K562 (cell line): Measurements from ENCODE around the gene ZMYND8. TPM values are rescaled to one million over a fixed set of nuclear protein-coding genes. Genes with fewer than 3 reads are reported as not detected.

Experiments
- CAMTA2 ChIP-seq: fragments of 250-450 bp; sonication (Bioruptor Pico); conservative IDR thresholded peaks from 2 replicates; pipeline ENCODE4 v1.5.1; 2022
- CBX2 ChIP-seq: fragments of 200-600 bp; sonication (generic); IDR thresholded peaks from one replicate; pipeline ENCODE4 v1.6.1; 2012; ENCODE audit warnings: mild to moderate bottlenecking, low read length, inconsistent platforms; ENCODE audit not compliant: insufficient read depth, poor library complexity, severe bottlenecking
- JUND ChIP-seq, 2 experiments: IDR thresholded peaks; 2 replicates in 1 of 2; 3 replicates in 1 of 2; pipeline ENCODE4 v1.6.1; 2011; ENCODE audit warnings: borderline replicate concordance in 2 of 2, low read depth in 2 of 2, low read length in 2 of 2, improper control_type of control experiment in 1 of 2, missing biosample characterization in 1 of 2, missing genetic modification characterization in 1 of 2, missing genetic modification reagents in 1 of 2
- KAT2B ChIP-seq: IDR thresholded peaks from one replicate; pipeline ENCODE4 v1.6.1; 2012; ENCODE audit warnings: low read depth, mild to moderate bottlenecking, control low read depth, inconsistent platforms, low read length, moderate library complexity
- MECOM ChIP-seq: fragments of 250-450 bp; sonication (Bioruptor Pico); IDR thresholded peaks from 2 replicates; pipeline ENCODE4 v1.8.0; 2022; ENCODE audit warnings: inconsistent platforms
- PHF20 ChIP-seq: fragments of 450-650 bp; IDR thresholded peaks from 2 replicates; pipeline ENCODE4 v1.6.1; 2018; ENCODE audit not compliant: partially characterized antibody
- RBFOX2 ChIP-seq: fragments of 200-400 bp; formaldehyde crosslinking; IDR thresholded peaks from 2 replicates; pipeline ENCODE4 v1.6.1; 2017; ENCODE audit warnings: low read depth, mild to moderate bottlenecking, low read length, moderate library complexity
- SMARCB1 ChIP-seq: IDR thresholded peaks from 2 replicates; pipeline ENCODE4 v1.6.1; 2011; ENCODE audit warnings: improper control_type of control experiment, low read depth; ENCODE audit not compliant: insufficient read length
- STAT5B ChIP-seq: fragments of 250-450 bp; sonication (Bioruptor Pico); IDR thresholded peaks from 2 replicates; pipeline ENCODE4 v1.8.0; 2021; ENCODE audit warnings: mild to moderate bottlenecking, inconsistent platforms
- ZBTB40 ChIP-seq, 2 experiments: fragments of 450-650 bp in 1 of 2; sonication (generic) in 1 of 2; formaldehyde crosslinking in 1 of 2; IDR thresholded peaks; 2 replicates each; pipeline versions ENCODE4 v1.7.1 to v1.9.0; 2016 to 2022; ENCODE audit warnings: inconsistent platforms in 1 of 2, mild to moderate bottlenecking in 1 of 2, missing genetic modification reagents in 1 of 2
- ZC3H8 ChIP-seq: fragments of 450-650 bp; IDR thresholded peaks from 2 replicates; pipeline ENCODE4 v1.6.1; 2017
- ZFPM2 ChIP-seq: fragments of 250-450 bp; sonication (Bioruptor Pico); IDR thresholded peaks from 2 replicates; pipeline ENCODE4 v1.5.1; 2022; ENCODE audit warnings: mild to moderate bottlenecking
- polyA plus RNA-seq, 8 experiments: library from polyadenylated mRNA; depleted of rRNA in 4 of 8; stranded (reverse) in 5 of 8; unstranded in 3 of 8; fragments of >200 nt; fragmentation: Nextera tagmentation in 2 of 8; fragmentation: Illumina TruSeq in 1 of 8; extraction: Ambion mirVana in 2 of 8; extraction: Trizol in 1 of 8; gene quantifications; 2 replicates each; pipeline versions ENCODE4 v1.2.1 to v1.2.3, GENCODE V29; 2011 to 2014; ENCODE audit warnings: inconsistent platforms in 1 of 8, missing spikeins in 1 of 8
- total RNA-seq, 7 experiments: library from RNA; depleted of rRNA in 6 of 7; stranded (reverse); fragments of >200 nt in 6 of 7; fragmentation: Illumina TruSeq in 2 of 7; extraction: Trizol in 2 of 7; gene quantifications; 2 replicates each; pipeline versions ENCODE4 v1.2.1 to v1.2.3, GENCODE V29; 2011 to 2021; ENCODE audit warnings: low replicate concordance in 1 of 7

Gene ZMYND8
- total and polyA plus RNA-seq, 9 of the 15 experiments (the other 6 are each of a cell fraction or from before 2014, with no cell fraction given), result 31.8 to 148 (median 71.9) TPM

GRCh38 chr20:47396762-47397476, 40.4 kb upstream of the ZMYND8 start (continued):
- TF ChIP-seq ZBTB40 (IDR thresholded peaks at IDR 0.05) (no peak), ZBTB40 (CRISPR knock-in tag; IDR thresholded peaks at IDR 0.05) (no peak), SMARCB1 (no peak), STAT5B (CRISPR knock-in tag) (no peak), ZFPM2 (CRISPR knock-in tag) (no peak), CAMTA2 (CRISPR knock-in tag) (no peak), PHF20 (no peak), ZC3H8 (no peak), RBFOX2 (no peak), MECOM (CRISPR knock-in tag) (no peak), KAT2B (no peak), JUND (IDR thresholded peaks at IDR 0.05; ENCODE audit: borderline replicate concordance, low read depth, low read length) (no peak), JUND (tag; IDR thresholded peaks at IDR 0.05; ENCODE audit: borderline replicate concordance, low read depth, low read length) (no peak; the same call in 2 of the 3 replicates), CBX2 (no peak)
